NOMO-1 treated with dmso at 0.1 percent for 144 hours (cell line): ENCODE data around the gene FES.

Experiments
- DNase-seq: peaks from one replicate; lab custom pipeline; 2025; ENCODE audit not compliant: unreplicated experiment; lab: John Stamatoyannopoulos, UW

The FES gene

DNA sequence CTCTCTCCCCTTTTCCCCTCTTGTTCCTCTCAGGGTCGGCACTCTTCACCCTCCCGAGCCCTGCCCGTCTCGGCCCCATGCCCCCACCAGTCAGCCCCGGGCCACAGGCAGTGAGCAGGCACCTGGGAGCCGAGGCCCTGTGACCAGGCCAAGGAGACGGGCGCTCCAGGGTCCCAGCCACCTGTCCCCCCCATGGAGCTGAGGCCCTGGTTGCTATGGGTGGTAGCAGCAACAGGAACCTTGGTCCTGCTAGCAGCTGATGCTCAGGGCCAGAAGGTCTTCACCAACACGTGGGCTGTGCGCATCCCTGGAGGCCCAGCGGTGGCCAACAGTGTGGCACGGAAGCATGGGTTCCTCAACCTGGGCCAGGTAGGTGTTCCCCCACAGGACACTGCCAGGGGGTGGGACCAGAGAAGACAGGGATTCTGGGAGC lies 8.7 kb upstream of the FES start:
- DNase-seq: no peak

DNA sequence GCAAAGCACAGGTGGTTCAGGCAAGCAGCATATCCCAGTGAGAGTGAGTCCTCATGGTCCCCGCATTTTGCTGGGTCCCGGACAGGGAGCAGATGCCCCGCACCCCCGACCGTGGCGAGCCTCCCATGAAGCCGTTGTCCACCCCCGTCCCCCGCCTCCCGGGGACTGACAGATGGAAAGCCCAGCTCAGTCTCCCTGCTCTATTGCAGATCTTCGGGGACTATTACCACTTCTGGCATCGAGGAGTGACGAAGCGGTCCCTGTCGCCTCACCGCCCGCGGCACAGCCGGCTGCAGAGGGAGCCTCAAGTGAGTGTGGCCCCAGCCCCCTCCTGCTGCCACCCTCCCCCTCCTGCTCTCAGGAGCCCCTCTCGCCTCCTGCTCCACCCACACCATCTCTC lies 8.3 kb upstream of the FES start:
- DNase-seq: no peak

DNA sequence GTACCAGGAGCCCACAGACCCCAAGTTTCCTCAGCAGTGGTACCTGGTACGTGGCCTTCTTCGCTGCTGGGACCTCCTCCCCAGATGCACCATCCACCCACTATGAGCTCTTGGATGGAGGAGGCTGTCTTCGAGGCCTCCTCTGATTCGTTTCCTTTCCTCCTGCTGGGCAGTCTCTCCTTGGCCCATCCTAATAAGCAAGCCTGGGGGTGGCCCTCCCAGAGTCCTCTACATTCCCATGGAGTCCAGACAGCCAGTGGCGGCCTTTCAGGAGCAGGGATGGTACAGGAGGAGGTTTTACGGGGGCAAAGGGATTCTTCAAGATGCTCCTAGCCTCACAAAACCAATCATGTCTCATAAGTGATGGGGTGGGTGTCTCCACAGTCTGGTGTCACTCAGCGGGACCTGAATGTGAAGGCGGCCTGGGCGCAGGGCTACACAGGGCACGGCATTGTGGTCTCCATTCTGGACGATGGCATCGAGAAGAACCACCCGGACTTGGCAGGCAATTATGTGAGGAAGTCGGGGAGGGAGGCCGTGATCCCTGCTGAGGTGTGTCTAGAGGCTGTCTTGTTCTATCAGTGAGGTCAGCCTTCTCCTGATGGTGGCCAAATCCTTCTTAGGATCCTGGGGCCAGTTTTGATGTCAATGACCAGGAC lies 7.7 kb upstream of the FES start:
- DNase-seq: no peak

DNA sequence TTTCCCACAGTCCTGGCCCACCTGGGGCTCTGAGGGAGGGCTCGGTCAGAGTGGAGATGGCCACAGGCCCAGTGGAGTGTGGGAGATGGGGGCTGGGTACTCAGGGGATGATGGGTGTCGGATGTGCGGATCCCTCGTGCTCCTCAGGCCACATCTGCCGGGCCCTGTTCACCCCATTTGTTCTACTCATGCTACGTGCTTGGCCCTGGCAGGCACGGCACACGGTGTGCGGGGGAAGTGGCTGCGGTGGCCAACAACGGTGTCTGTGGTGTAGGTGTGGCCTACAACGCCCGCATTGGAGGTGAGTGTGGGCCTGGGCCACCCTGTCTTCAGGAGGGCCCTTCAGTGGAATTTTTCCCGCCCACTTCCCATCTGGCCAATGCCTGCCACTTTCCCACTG lies 7.0 kb upstream of the FES start:
- no peak for DNase-seq

DNA sequence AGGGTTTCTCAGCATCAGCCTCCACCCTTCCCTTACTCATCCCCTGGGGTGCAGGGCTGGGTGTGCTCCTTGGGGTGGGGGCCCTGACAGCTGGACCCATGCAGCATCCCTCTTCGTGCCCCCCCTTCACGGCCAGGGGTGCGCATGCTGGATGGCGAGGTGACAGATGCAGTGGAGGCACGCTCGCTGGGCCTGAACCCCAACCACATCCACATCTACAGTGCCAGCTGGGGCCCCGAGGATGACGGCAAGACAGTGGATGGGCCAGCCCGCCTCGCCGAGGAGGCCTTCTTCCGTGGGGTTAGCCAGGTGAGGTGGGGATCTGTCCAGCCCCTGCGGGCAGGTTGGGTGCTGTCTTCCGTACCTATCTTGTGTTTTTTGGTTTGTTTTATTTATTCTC lies 6.3 kb upstream of the FES start:
- DNase-seq: no peak

DNA sequence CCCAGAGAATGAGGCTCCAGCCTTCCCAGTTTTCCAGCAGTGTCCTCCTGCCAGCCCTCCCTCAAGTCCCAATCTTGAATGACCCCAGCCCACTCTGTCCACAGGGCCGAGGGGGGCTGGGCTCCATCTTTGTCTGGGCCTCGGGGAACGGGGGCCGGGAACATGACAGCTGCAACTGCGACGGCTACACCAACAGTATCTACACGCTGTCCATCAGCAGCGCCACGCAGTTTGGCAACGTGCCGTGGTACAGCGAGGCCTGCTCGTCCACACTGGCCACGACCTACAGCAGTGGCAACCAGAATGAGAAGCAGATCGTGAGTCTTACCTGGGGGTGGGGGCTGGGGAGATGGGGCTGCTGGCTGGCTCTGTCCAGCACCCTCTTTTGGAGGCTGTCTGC lies 5.6 kb upstream of the FES start:
- DNase-seq: no peak

DNA sequence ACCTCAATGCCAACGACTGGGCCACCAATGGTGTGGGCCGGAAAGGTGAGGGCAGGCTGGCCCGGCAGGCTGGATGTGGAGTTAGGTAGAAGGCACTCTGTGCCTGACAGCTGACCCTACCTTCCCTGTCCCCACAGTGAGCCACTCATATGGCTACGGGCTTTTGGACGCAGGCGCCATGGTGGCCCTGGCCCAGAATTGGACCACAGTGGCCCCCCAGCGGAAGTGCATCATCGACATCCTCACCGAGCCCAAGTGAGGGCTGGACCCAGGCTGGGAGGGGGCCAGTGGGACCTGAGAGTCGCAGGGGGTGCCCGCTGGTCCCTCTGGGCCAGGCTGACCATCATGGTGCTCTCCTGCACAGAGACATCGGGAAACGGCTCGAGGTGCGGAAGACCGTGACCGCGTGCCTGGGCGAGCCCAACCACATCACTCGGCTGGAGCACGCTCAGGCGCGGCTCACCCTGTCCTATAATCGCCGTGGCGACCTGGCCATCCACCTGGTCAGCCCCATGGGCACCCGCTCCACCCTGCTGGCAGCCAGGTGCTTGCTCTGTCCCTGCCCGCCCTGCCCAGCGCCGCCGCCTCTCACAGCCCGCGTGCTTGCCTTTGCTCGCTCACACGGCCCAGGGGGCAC lies 4.5 kb upstream of the FES start:
- DNase-seq: no peak

- DNase-seq: no peak
Measured at GRCh38 chr15:90880381-90881145, 3.7 kb upstream of the FES start.

- no peak for DNase-seq
Measured at GRCh38 chr15:90881181-90881977, 2.9 kb upstream of the FES start.

DNA sequence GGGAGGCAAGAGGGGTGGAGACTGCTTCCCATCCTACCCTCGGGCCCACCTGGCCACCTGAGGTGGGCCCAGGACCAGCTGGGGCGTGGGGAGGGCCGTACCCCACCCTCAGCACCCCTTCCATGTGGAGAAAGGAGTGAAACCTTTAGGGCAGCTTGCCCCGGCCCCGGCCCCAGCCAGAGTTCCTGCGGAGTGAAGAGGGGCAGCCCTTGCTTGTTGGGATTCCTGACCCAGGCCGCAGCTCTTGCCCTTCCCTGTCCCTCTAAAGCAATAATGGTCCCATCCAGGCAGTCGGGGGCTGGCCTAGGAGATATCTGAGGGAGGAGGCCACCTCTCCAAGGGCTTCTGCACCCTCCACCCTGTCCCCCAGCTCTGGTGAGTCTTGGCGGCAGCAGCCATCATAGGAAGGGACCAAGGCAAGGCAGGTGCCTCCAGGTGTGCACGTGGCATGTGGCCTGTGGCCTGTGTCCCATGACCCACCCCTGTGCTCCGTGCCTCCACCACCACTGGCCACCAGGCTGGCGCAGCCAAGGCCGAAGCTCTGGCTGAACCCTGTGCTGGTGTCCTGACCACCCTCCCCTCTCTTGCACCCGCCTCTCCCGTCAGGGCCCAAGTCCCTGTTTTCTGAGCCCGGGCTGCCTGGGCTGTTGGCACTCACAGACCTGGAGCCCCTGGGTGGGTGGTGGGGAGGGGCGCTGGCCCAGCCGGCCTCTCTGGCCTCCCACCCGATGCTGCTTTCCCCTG lies 2.2 kb upstream of the FES start:
- DNase-seq: no peak

GRCh38 chr15:90882781-90883525 lies 1.4 kb upstream of the FES start:
- DNase-seq: no peak

GRCh38 chr15:90883526-90883975 lies 753 bp upstream of the FES start:
- no peak for DNase-seq

GRCh38 chr15:90884719-90885431 lies 571 bp downstream of the FES start:
- no peak for DNase-seq

DNA sequence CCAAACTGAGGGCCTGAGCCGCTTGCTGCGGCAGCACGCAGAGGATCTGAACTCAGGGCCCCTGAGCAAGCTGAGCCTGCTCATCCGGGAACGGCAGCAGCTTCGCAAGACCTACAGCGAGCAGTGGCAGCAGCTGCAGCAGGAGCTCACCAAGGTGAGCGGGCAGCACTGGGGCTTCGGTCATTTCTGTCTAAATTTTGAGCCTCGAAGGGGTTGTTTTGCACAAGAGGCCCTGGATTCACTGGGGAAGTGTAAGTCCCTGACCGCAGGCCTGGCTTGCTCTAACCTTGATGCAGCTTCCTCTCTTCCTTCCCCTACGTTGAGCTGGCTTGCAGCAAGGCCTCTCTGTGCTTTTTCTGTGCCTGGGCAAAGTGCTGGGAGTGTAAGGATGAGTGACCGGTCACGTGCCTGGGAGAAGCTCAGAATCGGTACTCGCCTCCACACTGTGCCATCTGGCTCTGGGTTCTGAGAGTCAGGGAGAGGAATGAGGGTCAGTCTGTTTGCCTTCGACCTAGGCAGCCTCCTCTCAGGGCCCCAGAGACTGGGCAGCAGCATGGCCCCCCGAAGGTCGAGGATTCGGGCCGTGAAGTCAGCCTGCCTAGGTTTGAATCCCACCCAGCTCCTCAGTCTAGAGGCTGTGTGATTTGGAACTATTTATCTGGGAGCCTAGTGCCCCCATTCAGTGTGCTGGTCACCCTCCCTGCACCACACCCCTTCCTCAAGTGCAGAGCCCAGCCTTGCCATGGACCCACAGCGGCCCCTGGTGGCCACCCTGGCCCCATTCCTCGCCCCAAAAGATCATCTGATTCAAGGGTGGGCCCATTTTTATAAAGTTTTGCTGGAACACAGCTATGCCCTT lies 1.4 kb downstream of the FES start:
- peak; percentile 81 for DNase-seq

DNA sequence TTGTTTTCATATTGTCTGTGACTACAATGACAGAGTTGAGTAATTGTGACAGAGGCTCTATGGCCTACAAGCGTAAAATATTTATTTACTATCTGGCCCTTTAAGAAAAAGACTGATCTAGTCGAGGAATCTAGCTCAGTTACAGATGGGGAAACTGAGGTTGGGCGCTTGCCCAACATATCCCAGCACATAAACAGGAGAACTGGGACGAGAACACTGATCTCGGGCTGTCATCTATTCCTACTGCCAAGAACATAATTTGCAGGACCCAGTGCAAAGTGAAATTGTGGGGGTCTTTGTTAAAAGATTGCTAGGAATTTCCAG lies 1.9 kb downstream of the FES start:
- no peak for DNase-seq

- DNase-seq: no peak
Measured at GRCh38 chr15:90887037-90887481, 2.8 kb downstream of the FES start.

DNA sequence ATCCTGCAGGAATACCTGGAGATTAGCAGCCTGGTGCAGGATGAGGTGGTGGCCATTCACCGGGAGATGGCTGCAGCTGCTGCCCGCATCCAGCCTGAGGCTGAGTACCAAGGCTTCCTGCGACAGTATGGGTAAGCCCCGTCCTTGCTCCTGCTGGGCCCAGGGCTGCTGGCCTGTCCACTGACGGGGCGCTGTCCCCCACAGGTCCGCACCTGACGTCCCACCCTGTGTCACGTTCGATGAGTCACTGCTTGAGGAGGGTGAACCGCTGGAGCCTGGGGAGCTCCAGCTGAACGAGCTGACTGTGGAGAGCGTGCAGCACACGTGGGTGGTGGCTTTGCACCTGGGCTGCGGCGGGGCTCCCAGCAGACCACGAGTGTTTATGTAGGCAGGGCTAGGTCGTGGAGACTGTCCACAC lies 5.0 kb downstream of the FES start:
- no peak for DNase-seq

GRCh38 chr15:90889736-90890456 lies 5.6 kb downstream of the FES start:
- DNase-seq: no peak
